Transverse colon (tissue), 4 donors: ENCODE measurements around the gene KLHL10. TPM values are rescaled to one million over a fixed set of nuclear protein-coding genes. Genes with fewer than 3 reads are reported as not detected.

Experiments
- DNase-seq: peaks from one replicate; pipeline ENCODE4 v3.0.0-alpha.2; 2019
- H3K27ac ChIP-seq, 4 donors: fragments of 200-600 bp; sonication (generic); 2 replicates each; pipeline ENCODE4 v1.5.1; 2016 to 2018; ENCODE audit warnings: inconsistent platforms in 4 of 4
- H3K27me3 ChIP-seq: fragments of 200-600 bp; sonication (generic); 2 replicates; pipeline ENCODE4 v1.5.1; 2017; ENCODE audit warnings: inconsistent platforms
- H3K36me3 ChIP-seq, 4 donors: fragments of 200-600 bp; sonication (generic); 2 replicates each; pipeline ENCODE4 v1.5.1; 2017 to 2019; ENCODE audit warnings: inconsistent platforms in 4 of 4
- H3K4me1 ChIP-seq, 4 donors: fragments of 200-600 bp; sonication (generic); 2 replicates each; pipeline ENCODE4 v1.5.1; 2017 to 2020; ENCODE audit warnings: inconsistent platforms in 4 of 4
- H3K4me3 ChIP-seq, 4 donors: fragments of 200-600 bp; sonication (generic); 1 replicate in 1 of 4; 2 replicates in 3 of 4; pipeline versions ENCODE4 v1.5.1 to v1.6.1; 2017 to 2019; ENCODE audit warnings: inconsistent platforms in 4 of 4
- H3K9me3 ChIP-seq, 2 donors: fragments of 200-600 bp; sonication (generic); 2 replicates each; pipeline ENCODE4 v1.5.1; 2017 to 2019; ENCODE audit warnings: inconsistent platforms in 2 of 2
- EP300 ChIP-seq: sonication (generic); formaldehyde crosslinking; IDR thresholded peaks from one replicate; pipeline ENCODE4 v1.6.1; 2017; ENCODE audit warnings: antibody characterized with exemption, low read depth
- POLR2A ChIP-seq: fragments of 450-650 bp; IDR thresholded peaks from one replicate; pipeline ENCODE4 v1.6.1; 2016; ENCODE audit warnings: antibody characterized with exemption, mild to moderate bottlenecking, moderate library complexity
- POLR2AphosphoS5 ChIP-seq, 3 donors: sonication (generic); formaldehyde crosslinking; IDR thresholded peaks; one replicate each; pipeline ENCODE4 v1.6.1; 2016; ENCODE audit warnings: antibody characterized with exemption in 3 of 3
- WGBS, 2 donors: methylation state at CpG; one replicate each; pipeline ENCODE4 v1.1.5; 2018; ENCODE audit warnings: low coverage in 1 of 2; 5-methylcytosine and 5-hydroxymethylcytosine counted together
- in situ Hi-C, 4 donors: fragments of 200-750 bp; cut with MboI; loops; one replicate each; pipeline versions ENCODE4 v1.15.0 to v1.15.1; 2017; ENCODE audit warnings: low sequenced_read_pairs in 3 of 4, low pct_ligation_motif_present in 1 of 4, low pct_unique_long_range_greater_than_20kb in 1 of 4
- intact Hi-C: fragments of 100-400 bp; cut with DNase I; formaldehyde crosslinking; loops from one replicate; pipeline ENCODE4 v1.15.1; 2023; ENCODE audit warnings: low total_unique reads
- total RNA-seq, 4 donors: library from RNA; depleted of rRNA; stranded (reverse); fragments of >200 nt; gene quantifications; one replicate each; pipeline ENCODE4 v1.1.0, GENCODE V29; 2016
- TF ChIP-seq, protein P1 (sequence below), 5 experiments: fragments of 200-600 bp in 3 of 5; fragments of 450-650 bp in 2 of 5; sonication (generic) in 3 of 5; IDR thresholded peaks; 1 replicate in 2 of 5; 2 replicates in 3 of 5; pipeline ENCODE4 v1.5.1; 2016 to 2017; ENCODE audit warnings: antibody characterized with exemption in 5 of 5, inconsistent platforms in 3 of 5, mild to moderate bottlenecking in 2 of 5, moderate library complexity in 1 of 5

KLHL10 gene
- total RNA-seq, 4 donors from 2014 or later = 0.32 TPM; not detected in 3

DNA sequence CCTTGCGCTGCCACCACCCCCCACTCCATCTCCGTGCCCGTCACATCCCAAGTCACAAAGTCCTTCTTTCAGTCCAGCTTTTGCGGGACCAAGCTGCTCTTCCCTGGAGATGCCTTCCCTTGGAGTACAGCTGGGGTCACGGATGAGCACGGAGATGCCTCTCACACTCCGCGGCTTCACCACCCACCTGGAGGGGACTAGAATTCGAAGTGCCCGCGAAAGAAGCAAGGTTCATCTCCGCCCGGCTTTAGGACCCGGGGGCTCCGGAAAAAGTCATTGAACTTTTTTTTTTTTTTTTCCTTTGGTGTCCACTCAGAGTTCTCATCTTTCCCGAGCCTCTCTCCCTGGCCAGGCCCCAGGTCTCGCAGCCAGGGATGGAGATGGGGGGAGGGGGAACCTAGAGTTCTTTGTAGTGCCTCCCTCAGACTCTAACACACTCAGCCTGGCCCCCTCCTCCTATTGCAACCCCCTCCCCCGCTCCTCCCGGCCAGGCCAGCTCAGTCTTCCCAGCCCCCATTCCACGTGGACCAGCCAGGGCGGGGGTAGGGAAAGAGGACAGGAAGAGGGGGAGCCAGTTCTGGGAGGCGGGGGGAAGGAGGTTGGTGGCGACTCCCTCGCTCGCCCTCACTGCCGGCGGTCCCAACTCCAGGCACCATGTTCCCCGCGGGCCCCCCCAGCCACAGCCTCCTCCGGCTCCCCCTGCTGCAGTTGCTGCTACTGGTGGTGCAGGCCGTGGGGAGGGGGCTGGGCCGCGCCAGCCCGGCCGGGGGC lies 25.1 kb upstream of the KLHL10 start, which contains the start of gene FKBP10:
FKBP10 (plus strand) TSS at position 624 of the 771 bp plus-strand sequence; CDS start at position 655, 31 bp downstream.
- Histone ChIP-seq H3K27ac (peak within 1 kb of the TSS; percentile 78 to 89 (median 86)), H3K9me3 (no peaks in the 10 kb centered on the region), H3K36me3 (no peaks in the 10 kb centered on the region), H3K27me3 (no peaks in the 10 kb centered on the region), H3K4me3 (peak within 1 kb of the TSS; percentile 38 to 86 (median 64)), H3K4me1 (peaks cover 7 to 43% (median 29%) of the 10 kb centered on the region in 4 donors)
- in situ Hi-C loops = no loop called here
- DNase-seq = peak; percentile 56
- TF ChIP-seq, protein P1, sequence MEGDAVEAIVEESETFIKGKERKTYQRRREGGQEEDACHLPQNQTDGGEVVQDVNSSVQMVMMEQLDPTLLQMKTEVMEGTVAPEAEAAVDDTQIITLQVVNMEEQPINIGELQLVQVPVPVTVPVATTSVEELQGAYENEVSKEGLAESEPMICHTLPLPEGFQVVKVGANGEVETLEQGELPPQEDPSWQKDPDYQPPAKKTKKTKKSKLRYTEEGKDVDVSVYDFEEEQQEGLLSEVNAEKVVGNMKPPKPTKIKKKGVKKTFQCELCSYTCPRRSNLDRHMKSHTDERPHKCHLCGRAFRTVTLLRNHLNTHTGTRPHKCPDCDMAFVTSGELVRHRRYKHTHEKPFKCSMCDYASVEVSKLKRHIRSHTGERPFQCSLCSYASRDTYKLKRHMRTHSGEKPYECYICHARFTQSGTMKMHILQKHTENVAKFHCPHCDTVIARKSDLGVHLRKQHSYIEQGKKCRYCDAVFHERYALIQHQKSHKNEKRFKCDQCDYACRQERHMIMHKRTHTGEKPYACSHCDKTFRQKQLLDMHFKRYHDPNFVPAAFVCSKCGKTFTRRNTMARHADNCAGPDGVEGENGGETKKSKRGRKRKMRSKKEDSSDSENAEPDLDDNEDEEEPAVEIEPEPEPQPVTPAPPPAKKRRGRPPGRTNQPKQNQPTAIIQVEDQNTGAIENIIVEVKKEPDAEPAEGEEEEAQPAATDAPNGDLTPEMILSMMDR (IDR thresholded peaks at IDR 0.05) = no peak
- 12 to 20% methylated on average over 5 to 34 of the region's 35 CpGs for WGBS, 2 donors
- intact Hi-C loops = no loop called here

DNA sequence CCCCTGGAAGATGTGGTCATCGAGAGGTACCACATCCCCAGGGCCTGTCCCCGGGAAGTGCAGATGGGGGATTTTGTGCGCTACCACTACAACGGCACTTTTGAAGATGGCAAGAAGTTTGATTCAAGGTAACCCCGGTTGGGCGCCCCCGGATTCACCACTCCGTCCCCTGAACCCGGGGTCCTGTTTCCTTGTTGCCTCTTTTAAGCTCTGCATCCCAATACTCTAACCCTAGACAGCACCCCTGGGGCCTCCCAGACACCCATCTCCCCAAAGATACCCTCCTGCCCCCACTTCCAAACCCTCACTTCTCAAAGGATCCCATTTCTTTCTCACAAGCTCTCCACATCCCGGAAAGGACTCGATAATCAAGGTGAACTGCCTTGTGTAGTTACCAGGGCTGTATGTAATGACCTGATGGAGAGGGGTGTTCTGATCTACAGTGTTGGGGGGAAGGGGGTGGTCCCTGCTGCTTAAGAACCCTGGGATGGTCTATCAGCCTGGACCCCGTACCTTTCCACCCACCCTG lies 24.4 kb upstream of the KLHL10 start:
- no peaks in the 10 kb centered on the region for H3K36me3 ChIP-seq
- WGBS, 2 donors = 40 to 100% methylated on average over 1 to 11 of the region's 12 CpGs
- peak overlapping the region; percentile 1 to 86 (median 64) for H3K4me3 ChIP-seq
- peak overlapping the region; percentile 78 to 89 (median 86) for H3K27ac ChIP-seq
- H3K27me3 ChIP-seq = no peaks in the 10 kb centered on the region
- in situ Hi-C loops (no loop called here), intact Hi-C loops (no loop called here)
- H3K9me3 ChIP-seq = no peaks in the 10 kb centered on the region
- no peak for TF ChIP-seq EP300
- TF ChIP-seq, protein P1 (IDR thresholded peaks at IDR 0.05) = no peak
- TF ChIP-seq POLR2AphosphoS5 (IDR thresholded peaks at IDR 0.05) = no peak
- TF ChIP-seq POLR2A = no peak
- H3K4me1 ChIP-seq = peaks cover 6 to 38% (median 25%) of the 10 kb centered on the region in 4 donors
- DNase-seq = no peak

DNA sequence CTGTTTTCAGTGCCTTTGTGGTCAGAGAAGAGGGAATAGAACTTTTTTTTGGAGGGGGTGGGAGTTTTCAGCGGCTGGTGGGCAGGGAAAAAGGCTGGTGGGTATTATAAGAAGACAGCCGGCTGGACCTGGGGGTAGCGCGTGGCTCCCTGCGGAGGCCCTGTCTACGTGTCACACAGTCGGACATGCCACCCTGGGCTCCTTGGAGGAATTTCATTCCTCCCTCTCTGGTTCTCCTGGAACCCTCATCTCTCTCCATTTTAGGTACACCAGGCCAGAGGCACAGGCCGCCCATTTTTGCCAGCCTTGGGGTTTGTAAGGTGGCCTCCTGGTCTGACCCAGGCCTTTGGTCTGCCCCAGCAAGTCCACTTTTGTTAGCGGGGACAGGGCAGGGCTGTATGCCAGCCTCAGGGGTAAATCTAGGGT lies 23.9 kb upstream of the KLHL10 start:
- no peak for TF ChIP-seq EP300
- no peak for TF ChIP-seq POLR2A
- no peak for TF ChIP-seq POLR2AphosphoS5 (IDR thresholded peaks at IDR 0.05)
- TF ChIP-seq, protein P1 (IDR thresholded peaks at IDR 0.05) = no peak
- Histone ChIP-seq H3K9me3 (no peaks in the 10 kb centered on the region), H3K4me1 (peaks cover 6 to 38% (median 25%) of the 10 kb centered on the region in 4 donors), H3K27ac (peak overlapping the region; percentile 78 to 89 (median 86)), H3K36me3 (no peaks in the 10 kb centered on the region), H3K27me3 (no peaks in the 10 kb centered on the region), H3K4me3 (peak overlapping the region in 1 of 4 donors; percentile 71)
- DNase-seq = no peak
- intact Hi-C loops (no loop called here), in situ Hi-C loops (no loop called here)
- 70% methylated on average over 9 of the region's 9 CpGs; no CpG with 5 or more reads in 1 of the 2 donors for WGBS, 2 donors

DNA sequence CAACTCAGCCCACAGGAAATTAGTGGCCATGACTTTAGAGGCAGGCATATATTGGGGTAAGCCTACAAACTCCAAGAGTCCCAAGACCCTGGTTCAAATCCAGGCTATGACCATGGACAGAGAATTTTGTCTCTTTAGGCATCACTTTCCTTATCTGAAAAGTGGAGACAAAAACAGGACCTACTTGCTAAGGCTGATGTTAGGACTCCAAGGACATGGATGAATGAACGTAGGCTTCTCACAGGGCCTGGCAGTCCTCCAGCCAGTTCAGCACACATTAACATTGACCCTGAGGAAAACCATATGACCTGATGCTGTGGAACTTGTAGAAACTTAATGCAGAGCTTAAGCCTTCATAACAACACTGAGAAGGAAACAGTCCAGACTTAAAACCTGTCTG lies 23.4 kb upstream of the KLHL10 start:
- intact Hi-C loops = no loop called here
- Histone ChIP-seq H3K4me3 (no peak overlapping the region), H3K36me3 (no peaks in the 10 kb centered on the region), H3K27me3 (no peaks in the 10 kb centered on the region), H3K9me3 (no peaks in the 10 kb centered on the region), H3K27ac (no peak overlapping the region), H3K4me1 (peaks cover 6 to 38% (median 25%) of the 10 kb centered on the region in 4 donors)
- WGBS, 2 donors = 73% methylated on average over 1 of the region's 1 CpG; no CpG with 5 or more reads in 1 of the 2 donors
- DNase-seq = no peak
- in situ Hi-C loops = no loop called here
- TF ChIP-seq EP300 = no peak
